Thymus (tissue), 11 donors: ENCODE results near the gene CUL2. TPM values are rescaled to one million over a fixed set of nuclear protein-coding genes. Genes with fewer than 3 reads are reported as not detected.
A peak's percentile ranks its signal among the peaks of the same experiment; 100 is the strongest.

Experiments
- DNase-seq, 9 donors: peaks; one replicate each; pipeline ENCODE4 v3.0.0-alpha.2; 2013; ENCODE audit warnings: low spot score in 9 of 9, low read depth in 6 of 9, missing footprints in 1 of 9
- H3K27ac ChIP-seq, 2 donors: one replicate each; pipeline ENCODE4 v1.5.1; 2013; ENCODE audit warnings: control low read depth in 1 of 2, low read depth in 1 of 2, low read length in 1 of 2, mild to moderate bottlenecking in 1 of 2, moderate library complexity in 1 of 2
- H3K27me3 ChIP-seq, 2 donors: one replicate each; pipeline ENCODE4 v1.5.1; 2013; ENCODE audit warnings: low read length in 1 of 2; ENCODE audit not compliant: control insufficient read depth in 2 of 2, insufficient read depth in 1 of 2
- H3K36me3 ChIP-seq, 2 donors: one replicate each; pipeline ENCODE4 v1.5.1; 2013; ENCODE audit warnings: low read length in 1 of 2, mild to moderate bottlenecking in 1 of 2, moderate library complexity in 1 of 2; ENCODE audit not compliant: control insufficient read depth in 2 of 2, insufficient read depth in 2 of 2
- H3K4me1 ChIP-seq, 2 donors: one replicate each; pipeline ENCODE4 v1.5.1; 2013; ENCODE audit warnings: low read length in 2 of 2; ENCODE audit not compliant: control insufficient read depth in 2 of 2, insufficient read depth in 2 of 2
- H3K4me3 ChIP-seq, 2 donors: one replicate each; pipeline ENCODE4 v1.5.1; 2013; ENCODE audit warnings: low read length in 2 of 2, control low read depth in 1 of 2, mild to moderate bottlenecking in 1 of 2
- H3K9me3 ChIP-seq, 2 donors: one replicate each; pipeline ENCODE4 v1.5.1; 2013; ENCODE audit warnings: low read length in 1 of 2, mild to moderate bottlenecking in 1 of 2; ENCODE audit not compliant: control insufficient read depth in 2 of 2, insufficient read depth in 1 of 2
- whole genome bisulfite sequencing: extraction: QIAGEN DNeasy Blood & Tissue Kit; methylation state at CpG from one replicate; pipeline ENCODE4 v1.1.7; 2013; 5-methylcytosine and 5-hydroxymethylcytosine counted together
- polyA plus RNA-seq: library from polyadenylated mRNA; stranded (reverse); fragments of 200-250 nt; gene quantifications from one replicate; pipeline ENCODE4 v1.2.3, GENCODE V29; 2013
- total RNA-seq: library from RNA; stranded (reverse); fragments of 120-200 nt; gene quantifications from one replicate; pipeline ENCODE4 v1.2.4, GENCODE V29; 2013
- donor health status: healthy.

The CUL2 gene
- total and polyA plus RNA-seq, 2 donors, result 17.0 to 23.1 TPM

GRCh38 chr10:35126530-35127288 is 36.6 kb upstream of the CUL2 start, which contains the start of gene CREM:
TSS of gene CREM (plus strand) at chr10:35126846. CDS start at chr10:35137836, 10,990 bp downstream.
- Histone ChIP-seq H3K36me3 (no peaks in the 10 kb centered on the region), H3K27ac (peak within 1 kb of the TSS; percentile 94 to 98), H3K4me1 (peaks cover 0 to 10% of the 10 kb centered on the region in 2 donors), H3K27me3 (no peaks in the 10 kb centered on the region), H3K4me3 (peak within 1 kb of the TSS; percentile 85 to 86), H3K9me3 (no peaks in the 10 kb centered on the region)
- WGBS, result 1% methylated on average over 80 of the region's 80 CpGs
- DNase-seq, result peak; percentile 85 to 98 (median 97)

GRCh38 chr10:35126062-35126529 is 36.0 kb upstream of the CUL2 start:
- no peaks in the 10 kb centered on the region for H3K36me3 ChIP-seq
- peak overlapping the region; percentile 81 to 88 for H3K27ac ChIP-seq
- no peaks in the 10 kb centered on the region for H3K9me3 ChIP-seq
- WGBS, result 74% methylated on average over 13 of the region's 13 CpGs
- no peaks in the 10 kb centered on the region for H3K27me3 ChIP-seq
- DNase-seq, result no peak
- peaks cover 0 to 10% of the 10 kb centered on the region in 2 donors for H3K4me1 ChIP-seq
- peak overlapping the region; percentile 48 to 85 for H3K4me3 ChIP-seq

- DNase-seq, result no peak
- Histone ChIP-seq H3K4me3 (no peak overlapping the region), H3K27ac (no peak overlapping the region), H3K4me1 (peaks cover 0 to 10% of the 10 kb centered on the region in 2 donors), H3K9me3 (no peaks in the 10 kb centered on the region), H3K36me3 (no peaks in the 10 kb centered on the region), H3K27me3 (no peaks in the 10 kb centered on the region)
- WGBS, result 94% methylated on average over 6 of the region's 6 CpGs
Observed at GRCh38 chr10:35124540-35124939, 34.4 kb upstream of the CUL2 start.

DNA sequence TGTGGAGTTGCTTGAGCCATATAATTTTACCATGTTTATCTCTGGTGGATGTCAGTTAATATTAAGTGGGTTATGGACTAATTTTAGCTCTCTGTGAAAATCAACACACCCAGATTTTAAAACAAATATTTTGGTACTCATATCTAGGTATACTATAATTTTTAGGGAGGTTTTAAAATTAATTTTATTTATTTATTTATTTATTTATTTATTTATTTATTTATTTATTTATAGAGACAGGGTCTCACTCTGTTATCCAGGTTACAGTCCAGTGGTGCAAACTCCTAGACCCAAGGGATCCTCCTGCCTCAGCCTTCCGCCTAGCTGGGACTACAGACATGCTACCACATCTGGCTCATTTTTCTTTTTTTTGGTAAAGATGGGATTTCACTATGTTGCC is 29.2 kb upstream of the CUL2 start:
- 98% methylated on average over 1 of the region's 1 CpG for WGBS
- no peak for DNase-seq

GRCh38 chr10:35112571-35112970 is 22.4 kb upstream of the CUL2 start:
- H3K36me3 ChIP-seq, result no peaks in the 10 kb centered on the region
- no peak overlapping the region for H3K4me3 ChIP-seq
- H3K27me3 ChIP-seq, result no peaks in the 10 kb centered on the region
- H3K4me1 ChIP-seq, result no peaks in the 10 kb centered on the region
- DNase-seq, result no peak
- 95% methylated on average over 4 of the region's 4 CpGs for WGBS
- H3K27ac ChIP-seq, result no peak overlapping the region
- H3K9me3 ChIP-seq, result no peaks in the 10 kb centered on the region

More for the DNA sequence above, 29.2 kb upstream of the CUL2 start:
- H3K4me1 ChIP-seq, result no peaks in the 10 kb centered on the region
- H3K27ac ChIP-seq, result no peak overlapping the region
- no peaks in the 10 kb centered on the region for H3K27me3 ChIP-seq
- H3K9me3 ChIP-seq, result no peaks in the 10 kb centered on the region
- no peaks in the 10 kb centered on the region for H3K36me3 ChIP-seq
- H3K4me3 ChIP-seq, result no peak overlapping the region

DNA sequence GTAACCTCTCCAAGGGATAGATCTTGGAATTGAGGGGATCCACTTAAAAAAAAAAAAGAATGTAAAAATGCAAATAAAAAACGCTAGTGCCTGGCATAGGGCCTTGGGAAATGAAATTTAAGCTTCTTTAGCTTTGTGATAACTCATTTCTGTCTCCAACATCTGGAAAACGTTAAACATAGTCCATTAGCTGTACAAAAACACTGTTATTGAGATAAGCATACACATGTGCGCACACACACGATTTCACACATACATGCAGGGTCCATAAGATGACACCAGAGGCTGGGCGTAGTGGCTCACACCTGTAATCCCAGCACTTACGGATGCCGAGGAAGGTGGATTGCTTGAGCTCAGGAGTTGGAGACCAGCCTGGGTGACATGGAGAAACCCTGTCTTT is 13.7 kb upstream of the CUL2 start:
- Histone ChIP-seq H3K36me3 (no peaks in the 10 kb centered on the region), H3K4me3 (no peak overlapping the region), H3K27me3 (no peaks in the 10 kb centered on the region), H3K27ac (no peak overlapping the region), H3K9me3 (no peaks in the 10 kb centered on the region), H3K4me1 (no peaks in the 10 kb centered on the region)
- WGBS, result 82% methylated on average over 7 of the region's 7 CpGs
- no peak for DNase-seq

DNA sequence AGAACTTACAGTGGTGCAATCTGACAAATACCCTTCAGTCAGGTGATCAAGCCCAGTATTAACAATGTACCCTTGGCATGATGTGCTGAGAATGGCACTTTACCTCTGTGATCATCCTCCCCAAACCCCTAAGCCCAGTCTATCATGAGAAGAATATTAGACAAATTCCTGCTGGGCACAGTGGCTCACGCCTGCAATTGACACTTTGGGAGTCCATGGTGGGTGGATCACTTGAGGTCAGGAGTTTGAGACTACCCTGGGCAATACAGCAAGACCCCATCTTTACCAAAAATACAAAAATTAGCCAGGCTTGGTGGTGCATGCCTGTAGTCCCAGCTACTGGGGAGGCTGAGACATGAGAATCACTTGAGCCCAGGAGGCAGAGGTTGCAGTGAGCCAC is 7.4 kb upstream of the CUL2 start:
- H3K9me3 ChIP-seq, result no peaks in the 10 kb centered on the region
- 94% methylated on average over 1 of the region's 1 CpG for WGBS

GRCh38 chr10:35096312-35096711 is 6.2 kb upstream of the CUL2 start:
- no peak for DNase-seq
- H3K27ac ChIP-seq, result no peak overlapping the region
- WGBS, result 87% methylated on average over 2 of the region's 2 CpGs
- peaks cover 0 to 7% of the 10 kb centered on the region in 2 donors for H3K27me3 ChIP-seq
- no peaks in the 10 kb centered on the region for H3K4me1 ChIP-seq
- no peaks in the 10 kb centered on the region for H3K9me3 ChIP-seq
- H3K36me3 ChIP-seq, result no peaks in the 10 kb centered on the region
- H3K4me3 ChIP-seq, result no peak overlapping the region

More for the DNA sequence above, 7.4 kb upstream of the CUL2 start:
- Histone ChIP-seq H3K27me3 (peaks cover 0 to 7% of the 10 kb centered on the region in 2 donors), H3K27ac (no peak overlapping the region), H3K4me1 (no peaks in the 10 kb centered on the region), H3K4me3 (no peak overlapping the region), H3K36me3 (no peaks in the 10 kb centered on the region)
- DNase-seq, result no peak

GRCh38 chr10:35092851-35093250 is 2.7 kb upstream of the CUL2 start:
- Histone ChIP-seq H3K4me1 (peaks cover 3 to 13% of the 10 kb centered on the region in 2 donors), H3K27me3 (peaks cover 0 to 7% of the 10 kb centered on the region in 2 donors), H3K4me3 (no peak overlapping the region), H3K36me3 (no peaks in the 10 kb centered on the region), H3K27ac (no peak overlapping the region), H3K9me3 (no peaks in the 10 kb centered on the region)
- no peak for DNase-seq
- WGBS, result 86% methylated on average over 1 of the region's 1 CpG
